ENCODE measurements around the gene KDM4C. TPM values are rescaled to one million over a fixed set of nuclear protein-coding genes. Genes with fewer than 3 reads are reported as not detected.

The KDM4C gene
- total and polyA plus RNA-seq, 2 of the 4 experiments (the other 2 are of a cell fraction), result 11.8 to 23.8 TPM

DNA sequence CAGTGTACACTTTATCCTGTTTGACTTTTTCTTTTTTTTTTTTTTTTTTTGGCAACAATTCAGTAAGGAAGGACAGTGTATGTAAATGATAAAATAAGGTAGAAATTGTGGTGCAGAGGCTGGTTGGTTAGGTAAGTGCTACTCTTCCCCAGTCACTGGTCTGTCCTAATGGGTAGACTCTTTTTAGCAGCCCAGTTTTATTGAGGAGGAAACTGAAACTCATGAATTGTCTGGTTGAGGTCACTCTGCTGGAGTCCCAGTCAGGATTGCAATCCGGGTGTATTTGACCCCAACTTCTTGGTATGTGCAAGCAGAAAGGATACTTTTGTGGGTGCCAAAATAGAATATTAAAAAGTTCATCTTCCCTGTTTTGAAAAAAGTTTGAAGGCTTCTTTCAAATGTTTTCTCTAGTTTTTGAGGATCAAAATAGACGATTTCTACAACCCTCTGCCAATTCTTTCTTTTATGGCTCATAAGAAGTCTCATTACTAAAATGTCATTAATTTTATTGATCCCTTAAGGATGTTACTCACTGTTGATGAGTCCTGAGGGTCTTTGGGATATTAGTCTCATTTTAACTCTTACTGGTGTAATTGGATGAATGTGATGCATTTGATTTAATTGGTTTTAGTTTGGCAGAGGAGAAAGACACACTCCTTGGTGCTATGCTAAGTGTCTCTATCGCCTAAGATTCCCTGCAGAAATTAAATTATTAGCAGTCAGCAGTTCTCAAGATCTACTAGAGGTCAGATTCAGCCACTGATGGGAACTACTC, 171.9 kb downstream of the KDM4C start:
- no peak overlapping the region for H2BK5ac ChIP-seq (ENCODE audit: low read depth, low read length, poor library complexity, severe bottlenecking)
- no peak overlapping the region for H2AK9ac ChIP-seq (replicated peaks; ENCODE audit: low read depth, low read length, poor library complexity)
- no peak overlapping the region for H2AK5ac ChIP-seq (ENCODE audit: low read depth, low read length)
- CTCF ChIA-PET, result no interaction called here
- peaks cover 6% of the 10 kb centered on the region for H3K4me1 ChIP-seq (ENCODE audit: control insufficient read depth, insufficient read depth, low read length)
- H3K36me3 ChIP-seq (ENCODE audit: control insufficient read depth, insufficient read depth, low read length), result no peaks in the 10 kb centered on the region
- no peak overlapping the region for H4K91ac ChIP-seq (ENCODE audit: insufficient read depth, low read depth, low read length)
- in situ Hi-C loops (cut with MboI; ENCODE audit: low sequenced_read_pairs), result loop anchor here (10.0 kb wide), 1 partner anchor 55 kb away; no protein-coding TSS in a partner anchor
- no peak overlapping the region for H3K4me3 ChIP-seq (ENCODE audit: insufficient read depth, low read depth, low read length)
- peak overlapping the region; percentile 17; the same call in 1 of the 2 replicates for H3K18ac ChIP-seq (ENCODE audit: low read depth, low read length)
- BruUV-seq (replicated peaks), result no TSS peak
- no peak overlapping the region for H3K4me2 ChIP-seq (ENCODE audit: low read depth, low read length)
- H4K8ac ChIP-seq (ENCODE audit: low read depth in 2 of 2, low read length in 2 of 2), result no peak overlapping the region; a peak in 1 of 4 replicates
- H2BK120ac ChIP-seq (ENCODE audit: low read depth, low read length), result 0 out of 2 replicates have a peak overlapping the region, but pooled peaks have one; percentile 16
- dilution Hi-C loops (cut with HindIII; ENCODE audit: low sequenced_read_pairs, unreplicated experiment), result no loop called here
- H3K79me1 ChIP-seq (ENCODE audit: low read depth in 1 of 2, low read length in 2 of 2), result peaks cover 5 to 12% of the 10 kb centered on the region in 2 experiments; a peak in 3 of 4 replicates
- H3K23ac ChIP-seq (ENCODE audit: low read depth, low read length), result no peak overlapping the region
- H3K9ac ChIP-seq (ENCODE audit: low read depth, low read length), result no peak overlapping the region
- DNase-seq (no peak), ATAC-seq (ENCODE audit: low read depth) (no peak)
- no peaks in the 10 kb centered on the region for H3K9me3 ChIP-seq (ENCODE audit: control insufficient read depth, insufficient read depth, low read length)
- peaks cover 8% of the 10 kb centered on the region for H3K9me1 ChIP-seq (ENCODE audit: insufficient read depth, low read length)
- peak overlapping the region; percentile 14; the same call in 1 of the 2 replicates for H2BK20ac ChIP-seq (ENCODE audit: low read depth, low read length)
- no peak overlapping the region for H3K56ac ChIP-seq (ENCODE audit: extremely low read depth, insufficient read depth, low read length)
- WGBS, 2 experiments (ENCODE audit: extremely low coverage in 2 of 2, insufficient read length in 1 of 2), result no CpG with 5 or more reads among the region's 3 CpGs
- no peak overlapping the region for H2BK15ac ChIP-seq (ENCODE audit: low read depth, low read length)
- no peak overlapping the region for H4K5ac ChIP-seq (ENCODE audit: low read depth, low read length)
- H4K20me1 ChIP-seq (ENCODE audit: insufficient read depth, low read length), result no peaks in the 10 kb centered on the region
- H3K27ac ChIP-seq (ENCODE audit: insufficient read depth, low read length), result no peak overlapping the region
- POLR2A ChIA-PET (ENCODE audit: unreplicated experiment), result no interaction called here
- no peak overlapping the region for H3K4ac ChIP-seq (ENCODE audit: low read depth, low read length)
- intact Hi-C loops (cut with micrococcal nuclease), result no loop called here
- no peaks in the 10 kb centered on the region for H3K27me3 ChIP-seq (ENCODE audit: control insufficient read depth, insufficient read depth, low read length)
- H3K14ac ChIP-seq (replicated peaks; ENCODE audit: low read depth, low read length), result no peak overlapping the region
- H2AFZ ChIP-seq (replicated peaks; ENCODE audit: low read length, poor library complexity), result no peak overlapping the region
- TF ChIP-seq SMC3 (IDR thresholded peaks at IDR 0.05; ENCODE audit: low read depth, low read length) (no peak), RFX5 (IDR thresholded peaks at IDR 0.05; ENCODE audit: low read depth, low read length) (no peak), MAFK (IDR thresholded peaks at IDR 0.05; ENCODE audit: low read depth, low read length) (no peak), MXI1 (IDR thresholded peaks at IDR 0.05; ENCODE audit: borderline replicate concordance, low read depth, low read length) (no peak), RCOR1 (IDR thresholded peaks at IDR 0.05; ENCODE audit: insufficient replicate concordance, low read length) (no peak), CHD1 (IDR thresholded peaks at IDR 0.05; ENCODE audit: low read depth, low read length) (no peak), MAZ (IDR thresholded peaks at IDR 0.05; ENCODE audit: borderline replicate concordance, low read depth, low read length) (no peak), BHLHE40 (IDR thresholded peaks at IDR 0.05; ENCODE audit: low read depth, low read length) (no peak), POLR2A (IDR thresholded peaks at IDR 0.05; ENCODE audit: low read depth, low read length) (no peak), CTCF (conservative IDR thresholded peaks at IDR 0.05; ENCODE audit: low read depth, low read length) (no peak), NFE2L2 (IDR thresholded peaks at IDR 0.05; ENCODE audit: low read depth, low read length) (no peak), ELK1 (IDR thresholded peaks at IDR 0.05; ENCODE audit: borderline replicate concordance, low read depth, low read length) (no peak), FOS (IDR thresholded peaks at IDR 0.05; ENCODE audit: low read depth, low read length) (no peak), RAD21 (IDR thresholded peaks at IDR 0.05; ENCODE audit: low read length) (no peak)
- TF ChIP-seq, protein P1, sequence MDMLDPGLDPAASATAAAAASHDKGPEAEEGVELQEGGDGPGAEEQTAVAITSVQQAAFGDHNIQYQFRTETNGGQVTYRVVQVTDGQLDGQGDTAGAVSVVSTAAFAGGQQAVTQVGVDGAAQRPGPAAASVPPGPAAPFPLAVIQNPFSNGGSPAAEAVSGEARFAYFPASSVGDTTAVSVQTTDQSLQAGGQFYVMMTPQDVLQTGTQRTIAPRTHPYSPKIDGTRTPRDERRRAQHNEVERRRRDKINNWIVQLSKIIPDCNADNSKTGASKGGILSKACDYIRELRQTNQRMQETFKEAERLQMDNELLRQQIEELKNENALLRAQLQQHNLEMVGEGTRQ (IDR thresholded peaks at IDR 0.05; ENCODE audit: low read depth, low read length), result no peak
